ENCODE results near the gene CAMKV.

The CAMKV gene

DNA sequence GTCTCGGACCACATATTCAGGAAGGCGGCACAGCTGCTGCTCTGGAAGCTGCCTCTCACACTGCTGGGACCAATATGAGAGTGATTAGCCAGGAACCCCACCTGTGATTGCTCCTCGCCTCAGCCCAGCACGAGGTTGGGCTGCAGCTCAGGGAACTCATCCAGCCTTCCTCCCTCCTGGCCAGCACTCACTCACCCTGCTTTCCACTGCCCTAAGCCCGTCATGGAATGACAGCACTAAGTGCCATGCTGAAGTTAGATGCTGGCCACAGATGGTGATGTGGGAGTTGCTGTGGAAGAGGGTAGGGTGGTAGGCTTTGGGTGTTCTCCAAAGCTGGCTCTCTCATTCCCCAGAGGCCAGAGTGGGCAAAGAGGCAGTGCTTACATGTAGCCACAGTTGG lies 26.6 kb upstream of the CAMKV start:
- DNase-seq = no peak

DNA sequence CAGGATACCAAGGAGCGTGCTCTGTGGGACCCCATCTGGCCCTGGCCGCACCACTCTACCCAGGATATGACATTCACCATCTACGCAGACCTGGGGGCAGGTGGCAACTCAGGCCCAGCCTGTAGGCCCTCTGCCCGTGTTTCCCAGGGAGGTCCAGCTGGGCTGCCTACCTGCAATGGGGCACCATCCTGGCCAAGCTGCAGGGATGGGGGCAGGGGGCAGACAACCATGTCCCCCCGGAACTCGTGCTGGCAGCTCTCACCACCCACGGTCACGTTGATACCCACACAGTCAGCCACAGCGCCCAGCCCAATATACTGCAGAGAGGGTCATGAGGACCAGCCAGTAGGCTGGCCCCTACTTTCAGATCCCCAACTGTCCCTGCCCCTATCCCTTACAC lies 26.1 kb upstream of the CAMKV start:
- DNase-seq = no peak

DNA sequence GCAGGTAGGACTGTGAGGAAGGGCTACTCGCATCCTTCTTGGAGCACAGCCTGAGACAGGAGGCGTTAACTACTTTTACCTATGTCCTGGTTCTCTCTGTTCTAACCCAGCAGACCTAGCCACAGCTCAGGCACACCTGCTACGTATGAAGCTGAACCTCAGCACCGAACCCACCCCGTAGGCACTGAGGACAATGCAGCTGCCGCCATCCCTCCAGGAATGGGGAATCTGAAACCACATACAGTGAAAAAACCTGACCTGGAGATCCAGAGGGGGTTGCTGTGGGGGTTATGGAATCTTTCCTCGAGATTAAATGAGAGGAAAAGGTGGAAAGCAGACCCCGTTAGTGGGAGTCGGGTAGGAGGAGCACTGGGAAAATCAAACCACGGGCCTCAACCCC lies 19.6 kb upstream of the CAMKV start:
- DNase-seq = no peak

DNA sequence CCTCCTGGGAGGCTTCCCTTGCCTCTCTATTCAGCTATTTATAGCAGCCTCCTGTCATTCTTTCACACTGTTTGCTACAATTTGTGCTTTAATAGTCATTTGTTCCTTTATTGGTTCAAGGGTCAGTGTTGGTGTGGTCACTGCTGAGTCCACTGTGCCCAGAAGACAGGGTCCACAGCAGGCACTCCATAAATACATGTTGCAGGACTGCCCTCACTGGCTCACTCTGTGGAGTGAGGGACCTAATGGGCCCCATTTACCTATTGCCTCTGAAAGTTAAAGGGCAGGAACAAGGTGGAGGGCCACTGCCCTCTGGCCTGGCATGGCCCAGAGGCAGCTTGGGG lies 17.2 kb upstream of the CAMKV start:
- no peak for DNase-seq

DNA sequence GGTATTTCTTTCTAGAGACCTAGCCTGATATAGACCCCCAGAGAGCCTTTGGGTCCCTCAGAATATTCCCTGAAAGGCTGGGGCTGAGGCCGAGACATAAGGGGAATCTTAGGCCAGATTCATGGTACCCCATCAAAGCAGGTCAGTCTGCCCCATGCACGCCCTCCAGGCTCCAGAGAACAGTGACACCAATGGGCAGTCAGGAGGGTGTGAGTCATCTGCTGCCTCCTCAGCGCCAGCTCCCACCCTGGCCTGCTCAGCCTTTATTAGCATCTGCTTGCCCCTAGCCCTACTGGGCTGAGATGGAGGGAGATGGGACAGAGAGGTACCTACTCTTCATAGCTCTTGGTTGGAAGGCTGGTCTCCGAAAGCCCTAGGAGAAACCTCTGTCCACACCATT lies 14.3 kb upstream of the CAMKV start:
- no peak for DNase-seq

DNA sequence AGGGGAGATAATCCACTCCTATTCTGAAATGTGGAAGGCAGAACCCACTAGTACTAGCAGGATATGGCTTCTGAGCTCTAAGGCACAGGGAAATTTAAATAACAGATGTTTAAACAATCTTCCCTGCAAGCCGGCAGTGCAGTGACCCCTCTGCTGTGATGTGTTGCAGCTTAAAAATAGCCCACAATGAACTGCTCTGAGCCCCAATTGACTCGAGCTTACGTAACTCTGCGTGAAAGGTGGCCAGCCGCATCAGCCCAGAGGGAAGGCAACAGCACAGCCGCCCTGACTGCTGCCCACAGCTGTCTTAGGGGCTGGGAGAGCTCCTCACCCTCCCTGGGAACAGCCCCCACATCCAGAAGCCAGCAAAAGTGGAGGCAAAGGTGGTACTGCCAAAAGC lies 12.5 kb upstream of the CAMKV start:
- no peak for DNase-seq

DNA sequence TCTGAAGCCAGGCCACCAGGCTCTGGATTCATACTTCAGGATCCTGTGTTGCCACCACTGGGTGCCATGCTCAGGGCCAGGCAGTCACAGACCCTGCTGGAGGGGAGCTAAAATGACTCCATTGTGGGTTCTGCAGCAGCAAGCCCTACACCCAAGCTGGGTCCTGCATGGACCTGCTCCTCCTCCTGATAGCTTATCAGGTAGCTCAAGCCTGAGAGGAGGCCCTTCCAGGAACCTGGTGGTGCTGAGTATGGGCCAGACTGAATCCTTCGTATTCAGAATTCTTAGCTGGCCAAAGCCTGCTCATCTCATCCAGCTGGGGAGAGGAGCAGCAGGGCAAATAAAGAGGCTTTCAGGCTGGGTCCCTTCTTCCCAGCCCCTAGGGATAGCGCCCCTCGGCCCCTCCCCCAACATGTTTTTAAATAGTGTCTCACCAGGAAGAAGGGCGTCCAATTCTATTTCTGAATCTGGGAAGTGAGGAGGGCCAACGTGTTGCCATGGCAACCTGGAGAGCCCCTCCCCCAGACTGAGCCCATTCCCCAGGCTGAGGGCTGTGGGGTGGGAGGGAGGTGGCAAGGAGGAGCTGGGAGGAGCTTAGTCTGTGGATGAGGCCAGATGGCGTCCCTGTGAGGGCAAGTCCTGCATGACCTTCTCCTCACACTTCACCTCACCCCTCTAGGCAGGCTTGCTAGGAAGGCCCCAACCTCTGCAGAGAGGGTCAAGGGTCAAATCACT lies 11.0 kb upstream of the CAMKV start:
- no peak for DNase-seq

DNA sequence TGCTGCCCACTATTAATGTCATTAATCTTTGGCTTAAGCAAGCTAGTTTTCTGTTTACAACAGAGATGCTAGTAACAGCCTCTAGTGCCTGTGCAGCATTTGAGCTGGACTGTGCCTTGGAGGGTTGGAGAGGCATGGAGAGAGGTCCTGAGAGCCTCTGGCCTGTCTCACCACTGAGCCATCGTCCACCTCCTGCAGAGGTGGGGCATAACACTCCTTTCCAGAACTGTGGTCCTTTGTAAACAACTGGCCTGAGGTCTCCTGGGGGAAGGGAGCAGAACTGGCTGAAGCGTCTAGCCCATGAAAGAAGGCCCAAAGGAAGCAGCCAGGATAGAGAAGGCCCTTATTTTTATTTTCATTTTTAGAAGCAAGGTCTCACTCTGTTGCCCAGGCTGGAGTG lies 10.0 kb upstream of the CAMKV start:
- no peak for DNase-seq

DNA sequence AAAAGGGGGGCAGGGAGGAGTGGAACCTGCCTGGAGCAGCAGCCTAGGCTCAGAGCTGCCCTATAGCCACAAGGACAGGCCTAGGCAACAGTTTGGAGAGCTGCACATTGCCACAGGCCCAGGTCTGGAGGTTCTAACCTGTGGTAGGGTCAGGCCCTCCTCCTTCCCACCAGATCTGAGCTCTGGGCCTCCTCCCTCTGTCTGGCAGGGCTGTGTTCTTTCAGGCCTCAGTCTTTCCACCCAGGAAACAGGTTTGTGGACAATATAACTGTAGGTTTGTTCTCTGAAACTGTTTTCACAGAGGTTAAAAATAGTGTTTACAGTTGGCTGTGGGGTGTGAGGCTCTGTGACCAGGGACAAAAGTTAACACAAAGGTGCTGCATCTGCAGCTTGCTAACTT lies 9.0 kb upstream of the CAMKV start:
- DNase-seq = no peak

DNA sequence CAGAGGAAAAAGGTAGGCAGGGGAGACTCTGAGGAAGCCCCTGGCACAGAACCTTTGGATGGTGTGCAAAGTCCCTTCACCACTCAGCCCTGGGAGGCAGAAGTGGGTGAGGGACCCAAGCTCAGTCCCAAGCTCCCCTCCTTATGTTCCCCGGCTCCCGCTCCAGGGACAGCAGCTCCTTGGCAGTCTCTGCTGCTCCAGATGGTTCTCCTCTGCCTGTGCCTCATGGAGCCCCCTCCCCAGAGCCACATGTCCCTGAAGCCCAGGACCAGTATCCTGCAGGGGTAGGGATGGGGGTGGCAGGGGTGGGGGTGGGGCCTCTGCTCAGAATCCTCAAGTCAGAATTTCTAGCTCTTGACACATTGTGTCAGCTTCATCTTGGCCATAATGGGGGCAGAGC lies 8.0 kb upstream of the CAMKV start:
- DNase-seq = no peak

DNA sequence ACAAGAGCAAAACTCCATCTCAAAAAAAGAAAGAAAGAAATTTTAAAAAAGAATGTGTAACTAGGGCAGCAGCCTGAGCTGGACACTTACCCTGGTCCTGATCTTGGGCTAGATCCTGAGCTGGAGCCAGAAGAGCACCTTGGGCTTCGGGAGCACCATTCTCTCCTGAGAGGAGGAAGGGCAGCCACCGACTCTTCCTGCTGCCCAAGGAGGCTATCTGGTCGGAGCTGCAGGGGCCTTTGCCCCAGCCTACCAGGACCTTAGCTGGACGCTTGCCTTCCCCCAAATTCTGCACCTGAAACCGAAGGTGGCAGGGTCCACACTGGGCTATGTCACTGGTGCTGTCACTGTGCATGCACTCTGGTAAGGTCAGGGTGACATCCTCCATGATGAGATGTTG lies 6.9 kb upstream of the CAMKV start:
- no peak for DNase-seq

DNA sequence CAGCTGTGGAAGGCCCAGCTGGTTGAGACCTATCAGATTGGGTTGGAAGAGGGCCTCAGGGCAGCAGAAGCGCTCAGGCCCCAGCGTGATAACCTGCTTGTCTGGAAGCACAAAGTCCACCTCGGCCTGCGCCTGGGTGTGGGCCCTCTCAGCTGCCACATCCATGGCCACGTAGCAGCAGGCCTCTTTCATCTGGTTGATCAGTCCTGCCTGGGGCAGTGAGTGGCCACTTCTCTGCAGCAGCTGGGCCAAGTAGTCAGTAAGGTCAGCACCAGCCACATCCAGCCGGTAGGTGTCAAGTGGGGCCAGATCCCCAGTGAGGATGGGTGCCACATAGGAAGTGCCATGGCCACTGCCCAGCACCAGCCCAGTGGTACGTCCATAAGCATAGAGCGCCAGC lies 3.9 kb upstream of the CAMKV start:
- DNase-seq = no peak

DNA sequence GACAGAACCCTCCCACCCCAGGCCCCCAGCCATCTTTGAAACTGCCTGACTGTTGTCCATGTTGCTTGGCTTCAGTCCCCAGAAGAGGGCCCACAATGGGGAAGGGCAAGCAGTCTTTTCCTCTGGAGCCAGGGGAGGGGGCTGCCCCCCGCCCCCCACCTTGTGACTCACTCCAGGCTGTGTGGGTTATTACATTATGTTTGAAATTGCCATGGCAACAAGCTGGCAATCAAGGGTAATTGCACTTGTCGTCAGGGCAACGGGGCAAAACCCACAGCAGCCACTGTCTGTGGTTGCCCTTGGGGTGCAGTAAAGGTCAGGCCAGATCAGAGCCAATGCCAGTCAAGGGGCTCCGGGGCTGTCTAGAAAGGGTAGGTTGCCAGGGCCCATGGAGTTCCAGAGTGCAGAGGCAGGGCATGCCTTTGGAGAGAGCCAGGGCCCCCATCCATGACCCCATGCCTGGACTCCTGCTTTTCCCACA lies 3.1 kb upstream of the CAMKV start:
- DNase-seq = no peak

DNA sequence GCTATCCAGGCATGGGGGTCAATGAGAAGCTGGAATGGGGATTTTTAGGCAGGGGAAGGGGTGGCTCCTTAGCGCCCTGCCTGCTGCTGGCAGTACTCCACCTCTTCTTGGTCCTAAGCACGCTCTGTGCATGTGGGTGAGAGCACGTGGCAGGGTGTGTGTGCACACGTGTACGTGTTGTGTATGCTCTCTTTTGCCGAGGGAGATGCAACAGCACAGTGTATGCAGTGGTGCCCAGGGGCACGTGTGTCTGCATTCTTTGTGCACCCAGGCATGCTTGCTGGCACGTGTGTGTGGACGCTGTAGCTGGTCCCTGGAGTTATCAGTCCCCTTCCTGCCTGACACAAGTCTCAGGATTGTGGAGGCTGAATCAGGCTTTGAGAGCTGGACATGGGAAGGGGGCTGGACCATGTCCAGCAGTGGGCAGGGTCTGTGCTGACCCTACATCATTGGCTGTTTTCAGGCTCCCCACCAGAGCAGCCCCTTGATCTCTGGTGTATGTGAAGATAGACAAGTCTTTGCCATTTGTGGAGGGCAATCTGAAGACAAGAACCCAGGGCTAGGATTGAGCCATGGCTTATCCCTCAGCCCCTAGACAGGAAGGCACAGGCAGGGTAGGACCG lies 1.9 kb upstream of the CAMKV start:
- DNase-seq = no peak

DNA sequence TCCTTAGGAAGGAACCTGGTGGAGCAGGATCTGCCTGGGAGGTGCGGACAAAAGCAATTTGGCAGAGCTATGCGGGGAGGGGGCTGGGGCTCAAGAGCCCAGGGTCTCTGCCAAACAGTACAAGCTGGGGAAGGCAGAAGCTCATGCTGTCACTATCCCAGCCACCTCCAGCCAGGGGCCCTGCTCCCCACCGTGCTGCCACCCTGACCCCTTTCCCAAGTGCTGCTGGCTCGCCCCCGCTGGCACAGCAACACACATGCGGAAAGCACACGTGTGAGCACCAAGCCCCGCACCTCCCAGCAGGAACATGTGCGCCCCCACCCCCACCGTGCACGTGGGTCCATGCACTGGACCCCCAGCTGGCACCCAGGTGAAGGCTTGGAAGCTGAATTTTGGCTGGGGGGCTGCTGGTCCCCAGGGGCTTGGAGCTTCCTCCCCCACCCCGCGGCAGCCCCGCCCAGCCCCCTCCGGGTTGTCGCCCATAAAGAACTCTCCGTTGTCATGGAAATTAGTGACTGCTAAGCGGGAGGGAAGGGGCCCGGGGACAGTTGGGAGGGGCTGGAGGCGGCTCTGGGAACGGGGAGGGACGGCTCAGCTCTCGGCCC lies 742 bp downstream of the CAMKV start:
- no peak for DNase-seq

DNA sequence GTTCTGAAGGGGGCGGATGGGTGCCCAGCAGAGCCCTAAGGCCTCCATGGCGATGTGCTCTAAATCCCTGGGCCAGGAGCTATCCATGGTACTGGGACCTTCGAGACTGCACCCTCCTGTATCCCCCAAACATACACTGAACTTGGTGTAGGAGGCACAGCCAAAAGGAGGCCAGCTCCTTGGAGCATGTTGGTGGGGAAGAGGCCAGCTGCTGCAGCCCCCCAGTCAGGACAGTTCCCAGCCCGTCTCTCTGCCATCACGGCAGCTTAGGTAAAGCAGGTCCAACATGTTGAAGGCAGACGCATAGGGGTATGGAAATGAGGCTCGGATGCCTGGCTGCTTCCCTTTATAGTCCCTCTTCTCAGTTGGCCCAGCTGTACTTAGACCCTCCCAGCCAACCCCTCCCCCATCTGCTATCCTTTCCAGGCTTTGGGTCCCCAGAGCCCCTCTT lies 1.8 kb downstream of the CAMKV start:
- no peak for DNase-seq

DNA sequence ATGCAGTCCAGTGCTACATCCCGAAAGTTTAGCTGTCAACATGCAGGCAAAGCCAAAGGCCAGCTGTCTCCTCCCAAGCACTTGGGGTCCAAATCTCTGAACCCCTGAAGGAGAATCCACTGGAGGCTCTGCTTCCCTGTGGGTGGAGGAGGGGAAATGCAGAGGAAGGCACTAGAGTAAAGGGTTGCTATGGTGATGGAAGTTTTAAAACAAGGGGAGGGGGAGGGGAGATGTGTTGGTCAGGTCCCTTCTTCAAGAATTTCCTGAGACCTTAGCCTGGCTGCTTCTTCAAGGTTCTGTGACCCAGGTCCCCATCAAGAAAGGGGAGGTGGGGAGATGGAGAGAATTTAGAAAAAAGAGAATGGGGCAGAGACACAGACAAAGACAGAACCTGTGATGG lies 2.3 kb downstream of the CAMKV start:
- DNase-seq = no peak

DNA sequence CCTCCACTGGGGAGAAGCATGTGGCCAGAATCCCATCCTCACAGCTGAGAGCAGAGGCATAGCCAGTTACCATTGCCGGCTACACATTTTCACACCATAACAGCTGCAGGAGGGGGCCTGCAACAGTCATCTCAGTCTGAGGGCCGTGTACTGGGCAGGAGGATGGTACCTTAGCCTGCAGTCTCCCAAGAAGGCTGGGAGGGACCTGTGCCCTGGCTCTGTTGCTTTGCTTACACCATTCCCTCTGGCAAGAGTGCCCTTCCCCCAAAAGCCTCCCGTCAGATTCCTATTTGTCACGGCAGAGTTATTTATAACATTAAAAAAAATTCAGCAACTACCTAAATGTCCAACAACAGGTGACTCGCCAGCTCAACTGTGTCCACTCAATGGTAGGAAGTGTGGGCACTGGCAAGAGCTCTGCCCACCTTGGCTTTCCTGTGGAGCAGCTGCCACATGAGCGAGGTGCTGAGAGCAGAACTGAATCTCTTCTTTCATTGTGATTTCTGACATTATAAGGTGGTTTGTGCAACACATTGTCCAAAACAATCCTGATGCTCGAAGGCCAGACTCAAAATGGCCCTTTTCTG lies 4.4 kb downstream of the CAMKV start:
- no peak for DNase-seq

DNA sequence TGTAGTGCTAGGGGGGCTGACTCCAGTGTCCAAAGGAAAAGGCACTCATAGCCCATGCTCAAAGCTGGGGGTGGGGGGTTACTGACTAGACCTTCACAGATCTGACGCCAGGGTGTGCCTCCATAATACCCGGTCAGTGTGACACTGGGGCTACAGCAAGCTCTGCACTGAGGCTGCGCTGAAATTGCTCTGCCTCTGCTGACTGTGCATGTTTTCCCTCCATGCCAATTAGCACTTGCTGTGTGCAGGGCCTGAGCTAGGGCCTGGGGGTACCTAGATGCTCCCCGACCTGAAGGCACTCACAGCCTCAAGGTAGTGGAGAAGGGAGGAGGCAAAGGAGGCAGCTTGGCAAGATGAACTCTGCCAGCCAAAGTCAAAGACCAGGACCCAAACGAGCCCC lies 5.2 kb downstream of the CAMKV start:
- no peak for DNase-seq

DNA sequence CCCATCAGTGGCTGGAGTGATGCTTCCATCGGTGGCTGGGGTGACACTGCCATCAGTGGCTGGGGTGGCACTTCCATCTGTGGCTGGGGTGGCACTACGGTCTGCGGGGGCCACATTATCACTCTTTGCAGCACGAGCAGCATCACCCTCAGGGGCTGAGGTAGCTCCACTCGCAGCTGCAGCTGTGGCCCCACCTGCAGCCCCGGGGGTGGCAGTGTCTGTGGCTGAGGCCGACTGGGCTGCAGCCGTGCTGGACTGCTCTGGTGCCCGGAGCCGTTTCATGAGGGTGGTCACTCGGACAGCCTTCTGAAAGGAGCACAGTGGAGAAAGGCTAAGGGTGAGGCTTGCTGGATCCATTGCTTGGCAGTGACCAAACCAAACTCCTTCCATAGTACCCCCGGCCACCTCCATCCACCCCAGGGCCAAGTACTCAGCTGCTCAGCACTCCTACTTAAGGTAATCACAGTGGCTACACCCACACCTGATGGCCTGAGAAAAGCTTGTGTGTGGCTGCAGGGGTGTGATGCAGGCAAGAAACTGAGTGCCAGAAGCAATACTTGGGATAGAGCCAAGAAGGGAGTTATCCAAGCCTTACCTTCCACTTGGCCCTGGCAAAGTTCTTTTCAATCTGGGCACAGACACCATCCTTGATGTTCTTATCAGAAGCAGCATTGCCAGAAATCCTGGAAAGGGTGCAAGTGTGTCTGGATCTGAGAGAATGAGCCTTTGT lies 10.0 kb downstream of the CAMKV start:
- DNase-seq = no peak

DNA sequence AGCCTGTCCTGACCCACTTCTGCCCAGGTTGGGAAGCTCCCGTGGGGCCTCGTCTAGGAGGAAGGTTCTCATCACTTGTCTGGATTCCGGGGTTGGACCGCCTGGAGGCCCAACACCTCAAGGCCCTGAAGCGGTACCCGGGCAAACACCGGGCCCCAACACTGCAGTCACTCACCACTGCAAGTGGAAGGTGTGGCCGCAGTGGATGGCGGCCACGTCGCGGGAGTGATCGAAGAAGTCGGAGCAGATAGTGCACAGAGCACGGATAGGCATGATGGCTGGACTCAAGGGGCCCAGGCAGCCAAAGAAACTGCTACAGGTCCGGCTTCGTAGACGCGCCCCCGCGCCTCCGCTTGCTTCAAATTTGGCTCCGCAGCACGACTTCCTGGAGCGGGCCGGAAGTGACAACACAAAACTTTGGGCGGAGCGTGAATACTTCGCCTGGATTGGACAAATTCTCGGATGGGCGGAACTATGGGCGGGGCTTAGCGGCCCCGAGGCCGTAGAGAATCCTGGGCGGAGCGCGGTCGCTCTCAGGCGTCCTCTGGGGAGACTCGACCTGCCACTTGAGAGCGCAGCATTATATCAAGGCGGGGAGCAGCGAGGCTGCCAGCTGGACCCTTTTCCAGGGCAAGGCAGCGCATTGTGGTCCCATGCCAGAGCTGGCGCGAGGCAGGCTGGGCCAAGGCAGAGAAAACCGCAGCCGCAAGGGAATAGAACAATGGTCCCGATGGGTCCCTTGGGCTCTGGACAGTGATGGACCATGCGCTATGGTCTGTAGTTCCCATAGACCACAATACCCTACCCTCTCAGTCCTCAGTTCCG lies 13.3 kb downstream of the CAMKV start, which contains the start of gene TRAIP:
Gene TRAIP (minus strand): TSS at position 384 of the 825 bp plus-strand sequence. CDS start 111 bp downstream, at position 273.
- peak; percentile 71 for DNase-seq

DNA sequence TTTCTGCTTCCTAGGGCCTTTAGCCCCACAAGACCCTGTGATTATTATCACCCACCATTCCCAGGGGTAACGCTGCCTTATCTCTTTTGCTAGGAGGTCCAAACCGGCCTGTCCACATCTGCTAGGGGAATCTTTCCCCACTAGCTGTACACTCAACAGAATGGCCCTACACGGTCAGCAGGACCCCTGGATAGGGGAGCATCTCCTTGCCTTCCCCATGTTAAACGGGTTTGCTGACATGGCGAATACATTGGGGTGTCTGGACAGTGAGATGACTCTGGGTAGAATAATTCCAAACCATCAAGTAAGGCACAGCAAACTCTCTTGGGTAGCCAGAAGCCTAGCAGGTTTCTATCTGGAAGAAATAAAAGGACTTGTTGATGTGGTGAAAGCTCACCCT lies 14.0 kb downstream of the CAMKV start:
- no peak for DNase-seq
